CD4-positive, CD25-positive, alpha-beta regulatory T cell (primary cell): Measurements from ENCODE around the gene C17orf100. TPM values are rescaled to one million over a fixed set of nuclear protein-coding genes. Genes with fewer than 3 reads are reported as not detected.

Experiments
- ATAC-seq, 2 donors: fragments of 150-1000 bp; cut with Tn5 transposase; one replicate each; pipeline ENCODE4 v1.10.0; 2021; ENCODE audit warnings: low read depth in 2 of 2, moderate number of reproducible peaks in 2 of 2, moderate library complexity in 1 of 2
- DNase-seq, 3 donors: peaks; one replicate each; pipeline versions ENCODE4 v3.0.0 to v3.0.0-alpha.2; 2012 to 2022; ENCODE audit warnings: mixed read lengths in 1 of 3
- H3K27ac ChIP-seq: one replicate; pipeline ENCODE4 v1.7.0; 2013; ENCODE audit warnings: mild to moderate bottlenecking, low read length; ENCODE audit not compliant: insufficient read depth, poor library complexity, severe bottlenecking
- H3K27me3 ChIP-seq: one replicate; pipeline ENCODE4 v1.7.0; 2013; ENCODE audit warnings: low read length; ENCODE audit not compliant: control insufficient read depth, insufficient read depth
- H3K36me3 ChIP-seq: one replicate; pipeline ENCODE4 v1.7.0; 2013; ENCODE audit warnings: mild to moderate bottlenecking, low read length, moderate library complexity; ENCODE audit not compliant: control insufficient read depth, insufficient read depth
- H3K4me1 ChIP-seq: 2 replicates; pipeline ENCODE4 v1.7.0; 2013; ENCODE audit warnings: mild to moderate bottlenecking, low read length; ENCODE audit not compliant: insufficient read depth, control insufficient read depth, poor library complexity, severe bottlenecking
- H3K4me3 ChIP-seq: one replicate; pipeline ENCODE4 v1.7.0; 2013; ENCODE audit warnings: low read depth, mild to moderate bottlenecking, low read length, moderate library complexity
- H3K9me3 ChIP-seq, 2 experiments: 1 replicate in 1 of 2; 2 replicates in 1 of 2; pipeline ENCODE4 v1.7.0; 2013; ENCODE audit warnings: low read length in 2 of 2, mild to moderate bottlenecking in 1 of 2, moderate library complexity in 1 of 2; ENCODE audit not compliant: control insufficient read depth in 2 of 2
- H3K27ac Mint-ChIP-seq, 3 donors: one replicate each; pipeline ENCODE4 v1.8.0; 2020 to 2022; ENCODE audit warnings: mild to moderate bottlenecking in 3 of 3, mixed read lengths in 3 of 3, moderate library complexity in 2 of 3
- H3K27me3 Mint-ChIP-seq: one replicate; pipeline ENCODE4 v1.8.0; 2022; ENCODE audit warnings: mild to moderate bottlenecking, mixed read lengths
- H3K36me3 Mint-ChIP-seq: one replicate; pipeline ENCODE4 v1.8.0; 2020; ENCODE audit warnings: mixed read lengths
- H3K4me1 Mint-ChIP-seq, 4 donors: one replicate each; pipeline ENCODE4 v1.8.0; 2020 to 2022; ENCODE audit warnings: mixed read lengths in 4 of 4, mild to moderate bottlenecking in 1 of 4
- H3K4me3 Mint-ChIP-seq, 4 donors: one replicate each; pipeline ENCODE4 v1.8.0; 2020 to 2022; ENCODE audit warnings: mild to moderate bottlenecking in 4 of 4, mixed read lengths in 4 of 4, moderate library complexity in 3 of 4
- H3K9me3 Mint-ChIP-seq, 7 donors: one replicate each; pipeline ENCODE4 v1.8.0; 2020 to 2022; ENCODE audit warnings: mixed read lengths in 7 of 7, mild to moderate bottlenecking in 3 of 7, moderate library complexity in 2 of 7
- polyA plus RNA-seq, 4 donors: library from polyadenylated mRNA; unstranded; fragments of 300-500 nt; fragmentation: Illumina TruSeq; gene quantifications; one replicate each; pipeline ENCODE4 v1.2.3, GENCODE V29; 2021
- total RNA-seq: library from RNA; stranded (reverse); gene quantifications from one replicate; pipeline ENCODE4 v1.2.3, GENCODE V29; 2022

The C17orf100 gene
- total and polyA plus RNA-seq, 5 donors from 2014 or later: 1.5 to 7.1 (median 5.6) TPM

DNA sequence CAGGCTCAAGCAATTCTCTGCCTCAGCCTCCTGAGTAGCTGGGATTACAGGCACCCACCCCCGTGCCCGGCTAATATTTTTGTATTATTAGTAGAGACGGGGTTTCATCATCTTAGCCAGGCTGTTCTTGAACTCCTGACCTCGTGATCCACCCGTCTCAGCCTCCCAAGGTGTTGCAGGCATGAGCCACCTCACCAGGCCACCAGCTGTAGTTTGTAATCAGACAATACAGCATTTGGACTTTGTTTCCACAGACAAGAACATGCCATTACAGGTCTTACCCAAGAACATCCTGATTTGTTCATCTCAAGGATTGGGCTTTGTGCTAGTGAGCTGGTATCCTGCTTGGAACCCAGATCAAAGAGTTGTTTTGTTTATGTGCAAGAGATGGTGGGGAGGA, 30.1 kb downstream of the C17orf100 start:
- DNase-seq (no peak), ATAC-seq (no peak)
- no peak overlapping the region for H3K27ac Mint-ChIP-seq
- H3K36me3 Mint-ChIP-seq: peaks cover 3% of the 10 kb centered on the region
- H3K4me1 Mint-ChIP-seq: peaks cover 0 to 3% (median 0%) of the 10 kb centered on the region in 4 donors
- H3K9me3 ChIP-seq: no peaks in the 10 kb centered on the region
- no peaks in the 10 kb centered on the region for H3K4me1 ChIP-seq
- no peak overlapping the region for H3K4me3 ChIP-seq
- no peak overlapping the region for H3K27ac ChIP-seq
- no peak overlapping the region for H3K4me3 Mint-ChIP-seq
- peaks cover 0 to 2% (median 0%) of the 10 kb centered on the region in 7 donors for H3K9me3 Mint-ChIP-seq
- no peaks in the 10 kb centered on the region for H3K36me3 ChIP-seq
- peaks cover 17% of the 10 kb centered on the region for H3K27me3 Mint-ChIP-seq
- peaks cover 2% of the 10 kb centered on the region for H3K27me3 ChIP-seq

DNA sequence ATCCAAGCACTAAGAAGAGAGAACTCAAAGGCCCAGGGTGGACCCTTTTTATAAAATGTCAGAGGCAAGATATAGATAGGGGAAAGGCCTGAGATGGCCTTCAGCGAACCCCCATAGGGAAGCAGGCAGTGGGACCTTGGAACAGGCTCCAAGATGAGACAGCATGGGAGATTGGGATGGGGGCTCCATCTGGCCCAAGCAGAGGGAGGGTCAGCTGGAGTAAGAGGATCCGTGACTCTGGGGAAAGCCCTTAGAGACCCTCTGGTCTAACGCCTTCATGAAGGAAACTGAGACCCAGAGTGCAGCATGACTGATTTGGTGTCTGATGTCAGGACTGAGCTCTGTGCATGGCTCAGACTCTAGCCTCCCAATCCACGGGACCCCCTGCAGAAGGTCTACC, 30.8 kb downstream of the C17orf100 start:
- H3K9me3 ChIP-seq: no peaks in the 10 kb centered on the region
- no peak overlapping the region for H3K27ac ChIP-seq
- Mint-ChIP-seq H3K4me3 (no peak overlapping the region), H3K36me3 (peaks cover 3% of the 10 kb centered on the region), H3K27me3 (peaks cover 17% of the 10 kb centered on the region), H3K4me1 (peaks cover 0 to 3% (median 0%) of the 10 kb centered on the region in 4 donors), H3K27ac (no peak overlapping the region), H3K9me3 (peaks cover 0 to 2% (median 0%) of the 10 kb centered on the region in 7 donors)
- peaks cover 2% of the 10 kb centered on the region for H3K27me3 ChIP-seq
- no peaks in the 10 kb centered on the region for H3K4me1 ChIP-seq
- DNase-seq (no peak), ATAC-seq (no peak)
- H3K4me3 ChIP-seq: no peak overlapping the region
- H3K36me3 ChIP-seq: no peaks in the 10 kb centered on the region

DNA sequence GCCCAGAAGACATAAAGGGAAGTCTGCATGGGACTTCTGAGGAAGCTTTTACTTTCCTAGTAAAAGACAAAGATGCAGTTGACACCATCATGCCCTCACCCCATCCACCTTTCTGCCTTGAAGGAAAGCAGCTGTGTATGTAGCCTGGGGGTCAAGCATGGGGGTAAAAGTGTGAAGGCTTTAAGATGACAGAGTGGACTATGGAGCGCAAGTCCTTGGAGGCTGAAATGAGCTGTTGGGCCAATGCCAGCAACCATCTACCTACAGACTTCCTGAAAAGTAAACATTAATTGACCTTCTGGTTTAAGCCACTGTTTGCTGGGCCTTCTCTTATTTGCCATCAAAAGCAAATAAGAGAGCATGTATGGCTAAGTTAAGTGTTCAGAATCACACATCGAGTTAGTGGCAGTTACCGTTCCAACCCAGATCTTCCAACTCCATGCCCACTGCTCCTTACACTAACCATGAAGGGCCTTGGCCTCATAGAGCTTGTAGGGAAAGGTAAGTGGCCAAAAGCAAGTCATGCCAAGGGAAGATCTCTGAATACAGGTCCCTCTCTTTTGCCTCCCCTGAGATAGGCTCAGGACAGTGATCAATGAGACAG, 31.6 kb downstream of the C17orf100 start:
- H3K4me1 ChIP-seq: no peaks in the 10 kb centered on the region
- Mint-ChIP-seq H3K9me3 (peaks cover 0 to 2% (median 0%) of the 10 kb centered on the region in 7 donors), H3K27me3 (peaks cover 22% of the 10 kb centered on the region), H3K4me1 (no peaks in the 10 kb centered on the region), H3K27ac (no peak overlapping the region), H3K36me3 (peaks cover 3% of the 10 kb centered on the region), H3K4me3 (no peak overlapping the region)
- H3K27ac ChIP-seq: no peak overlapping the region
- no peaks in the 10 kb centered on the region for H3K9me3 ChIP-seq
- peaks cover 2% of the 10 kb centered on the region for H3K27me3 ChIP-seq
- no peak overlapping the region for H3K4me3 ChIP-seq
- ATAC-seq: no peak
- H3K36me3 ChIP-seq: no peaks in the 10 kb centered on the region
- no peak for DNase-seq

DNA sequence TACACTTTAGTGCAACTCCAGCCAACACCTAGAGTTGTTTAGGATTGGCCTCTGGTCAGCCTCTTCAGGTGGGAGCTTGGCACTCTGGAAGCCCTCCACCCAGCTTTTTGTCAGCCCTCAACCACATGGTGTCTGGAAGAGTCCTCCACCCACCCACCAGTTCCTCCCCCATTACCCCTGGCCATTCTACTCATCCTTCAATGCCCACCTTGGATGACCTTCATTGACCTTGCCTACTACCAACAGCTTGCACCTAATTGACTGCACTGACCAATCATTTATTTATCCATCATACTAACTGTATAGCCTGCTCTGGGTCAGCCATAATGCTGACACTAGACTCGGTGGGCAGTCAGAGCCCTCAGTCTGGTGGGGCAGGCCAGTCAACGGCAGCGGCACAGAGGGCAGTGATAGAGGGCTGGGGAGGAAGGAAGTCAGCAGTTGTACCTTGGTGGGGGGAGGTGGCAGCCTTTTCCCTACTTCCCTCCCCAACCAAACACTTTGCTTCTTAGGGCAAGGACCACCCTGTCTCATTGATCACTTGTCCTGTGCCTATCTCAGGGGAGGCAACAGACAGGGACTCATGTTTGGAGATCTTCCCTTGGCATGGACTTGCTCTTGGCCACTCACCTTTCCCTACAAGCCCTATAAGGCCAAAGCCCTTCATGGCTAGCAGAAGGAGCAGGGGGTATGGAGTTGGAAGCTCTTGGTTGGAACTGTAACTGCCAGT, 32.3 kb downstream of the C17orf100 start:
- Mint-ChIP-seq H3K36me3 (peaks cover 3% of the 10 kb centered on the region), H3K9me3 (peaks cover 0 to 2% (median 0%) of the 10 kb centered on the region in 7 donors), H3K27me3 (peaks cover 22% of the 10 kb centered on the region), H3K4me3 (no peak overlapping the region), H3K4me1 (no peaks in the 10 kb centered on the region), H3K27ac (no peak overlapping the region)
- Histone ChIP-seq H3K9me3 (no peaks in the 10 kb centered on the region), H3K27ac (no peak overlapping the region), H3K36me3 (no peaks in the 10 kb centered on the region), H3K4me1 (no peaks in the 10 kb centered on the region), H3K4me3 (no peak overlapping the region), H3K27me3 (peaks cover 2% of the 10 kb centered on the region)
- no peak for DNase-seq
- ATAC-seq: no peak

DNA sequence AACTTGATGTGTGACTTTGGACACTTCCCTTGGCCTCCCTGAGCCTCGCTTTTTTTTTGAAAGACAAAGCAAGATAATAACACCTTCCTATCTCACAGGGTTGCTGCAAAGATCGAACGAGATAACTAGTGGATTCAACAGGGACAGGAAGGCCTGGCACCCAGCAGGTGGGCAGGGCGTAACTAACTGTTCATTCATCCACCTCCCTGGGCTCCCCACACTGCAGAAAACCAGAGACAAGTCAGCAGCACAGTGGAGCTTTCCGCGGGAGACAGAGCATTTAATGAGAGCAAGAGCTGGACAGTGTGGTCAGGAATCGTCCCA, 32.9 kb downstream of the C17orf100 start:
- H3K36me3 Mint-ChIP-seq: peaks cover 3% of the 10 kb centered on the region
- H3K4me1 ChIP-seq: no peaks in the 10 kb centered on the region
- no peaks in the 10 kb centered on the region for H3K36me3 ChIP-seq
- peaks cover 0 to 2% (median 0%) of the 10 kb centered on the region in 7 donors for H3K9me3 Mint-ChIP-seq
- no peak overlapping the region for H3K4me3 ChIP-seq
- H3K27me3 Mint-ChIP-seq: peaks cover 22% of the 10 kb centered on the region
- no peaks in the 10 kb centered on the region for H3K4me1 Mint-ChIP-seq
- no peak for ATAC-seq
- H3K9me3 ChIP-seq: no peaks in the 10 kb centered on the region
- no peak overlapping the region for H3K27ac ChIP-seq
- no peak overlapping the region for H3K27ac Mint-ChIP-seq
- DNase-seq: no peak
- H3K27me3 ChIP-seq: peaks cover 2% of the 10 kb centered on the region
- no peak overlapping the region for H3K4me3 Mint-ChIP-seq

DNA sequence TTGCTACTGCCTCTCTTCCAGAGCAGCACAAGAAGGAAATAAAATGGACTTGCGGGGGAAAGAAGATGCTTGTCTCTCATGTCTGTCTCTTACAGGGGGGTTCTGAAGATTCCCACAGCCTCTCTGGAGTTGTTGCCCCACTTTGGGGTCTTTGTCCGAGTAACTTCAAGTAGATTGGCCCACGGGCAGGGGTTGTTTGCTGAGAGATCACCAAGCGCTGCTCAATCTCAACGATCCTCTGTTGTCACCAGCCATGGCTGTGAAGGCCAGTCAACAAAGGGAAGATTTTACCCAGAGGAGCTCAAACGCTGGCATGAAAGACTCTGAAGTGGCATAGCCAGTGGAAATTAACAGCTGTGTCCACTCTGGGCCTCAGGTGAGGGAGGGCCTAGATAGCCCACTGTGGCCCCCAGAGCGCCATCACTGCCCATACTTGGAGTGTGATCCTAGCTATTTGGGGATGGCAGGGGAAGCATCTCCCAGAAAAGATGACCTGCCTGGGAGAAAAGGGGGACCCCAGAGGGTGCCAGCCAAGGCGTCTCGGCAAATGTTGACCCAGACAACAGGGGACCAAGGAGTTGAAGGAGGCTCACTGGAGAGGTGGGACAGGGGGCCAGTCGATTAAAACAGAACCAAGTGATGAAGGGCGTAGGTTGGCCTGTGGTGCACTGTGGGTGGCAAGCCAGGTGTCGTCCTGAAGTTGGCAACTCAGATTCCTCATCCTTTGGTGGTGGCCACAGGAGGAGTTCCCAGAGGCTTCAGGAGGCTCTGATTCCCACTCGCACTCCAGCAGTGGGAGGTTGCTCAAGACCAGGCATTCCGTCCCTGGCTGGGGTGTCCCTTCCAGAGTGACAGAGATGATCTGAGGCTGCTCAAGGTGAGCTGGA, 33.6 kb downstream of the C17orf100 start:
- no peak overlapping the region for H3K4me3 Mint-ChIP-seq
- Histone ChIP-seq H3K36me3 (no peaks in the 10 kb centered on the region), H3K9me3 (no peaks in the 10 kb centered on the region), H3K4me3 (no peak overlapping the region), H3K4me1 (no peaks in the 10 kb centered on the region), H3K27ac (no peak overlapping the region), H3K27me3 (peaks cover 2% of the 10 kb centered on the region)
- ATAC-seq: no peak
- H3K27me3 Mint-ChIP-seq: peaks cover 24% of the 10 kb centered on the region
- DNase-seq: no peak
- no peaks in the 10 kb centered on the region for H3K4me1 Mint-ChIP-seq
- H3K36me3 Mint-ChIP-seq: peaks cover 3% of the 10 kb centered on the region
- H3K9me3 Mint-ChIP-seq: peaks cover 0 to 2% (median 0%) of the 10 kb centered on the region in 7 donors
- no peak overlapping the region for H3K27ac Mint-ChIP-seq

DNA sequence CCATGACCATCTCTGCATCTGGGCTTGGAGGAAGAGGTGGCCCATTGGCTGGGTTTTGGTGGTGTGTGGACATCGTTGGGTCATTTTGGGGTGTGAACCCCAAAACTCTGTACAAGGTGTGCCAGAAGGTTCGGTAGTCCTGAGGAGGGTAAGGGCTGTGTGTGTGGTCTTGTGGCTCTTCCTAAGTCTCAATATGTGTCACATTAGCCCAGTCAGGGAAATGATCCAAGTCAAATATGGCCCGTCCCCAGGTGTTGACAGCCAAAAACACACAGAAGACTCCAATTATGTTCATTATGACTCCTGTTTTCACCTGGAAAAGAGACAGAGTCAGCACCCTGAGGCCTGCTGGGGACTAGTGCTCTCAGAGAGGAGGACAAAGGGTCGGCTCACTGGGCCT, 34.5 kb downstream of the C17orf100 start:
- Mint-ChIP-seq H3K27me3 (peaks cover 27% of the 10 kb centered on the region), H3K4me3 (no peak overlapping the region), H3K4me1 (no peaks in the 10 kb centered on the region), H3K27ac (no peak overlapping the region), H3K9me3 (peaks cover 0 to 2% (median 0%) of the 10 kb centered on the region in 7 donors), H3K36me3 (peaks cover 3% of the 10 kb centered on the region)
- Histone ChIP-seq H3K9me3 (no peaks in the 10 kb centered on the region), H3K4me3 (no peak overlapping the region), H3K27me3 (peaks cover 2% of the 10 kb centered on the region), H3K36me3 (no peaks in the 10 kb centered on the region), H3K27ac (no peak overlapping the region), H3K4me1 (no peaks in the 10 kb centered on the region)
- DNase-seq (no peak), ATAC-seq (no peak)
